ENCODE data around the gene SSTR5.

GRCh38 chr16:1102333-1102700 is 29.8 kb downstream of the SSTR5 start:
- TF ChIP-seq EZH2 (IDR thresholded peaks at IDR 0.05; ENCODE audit: borderline replicate concordance, control insufficient read depth, low read depth, low read length) (no peak), JUNB (IDR thresholded peaks at IDR 0.05) (no peak), NRF1 (conservative IDR thresholded peaks at IDR 0.05; ENCODE audit: low read depth, low read length) (no peak), EP300 (IDR thresholded peaks at IDR 0.05; ENCODE audit: borderline replicate concordance in 1 of 2, control insufficient read depth in 1 of 2, low read depth in 2 of 2, low read length in 2 of 2) (no peak)

All from GM12878 (cell line).